Adrenal gland (tissue), 12 donors: ENCODE measurements around the gene SUN2. TPM values are rescaled to one million over a fixed set of nuclear protein-coding genes. Genes with fewer than 3 reads are reported as not detected.

Experiments used
- polyA plus RNA-seq, 3 donors: library from polyadenylated mRNA; stranded (reverse); fragments of 200-250 nt in 2 of 3; fragments of 350-450 nt in 1 of 3; fragmentation: Illumina TruSeq in 1 of 3; extraction: RNeasy Lipid Tissue Mini Kit (QIAGEN cat#74804) in 1 of 3; gene quantifications; one replicate each; pipeline ENCODE4 v1.2.3, GENCODE V29; 2013 to 2014
- small RNA-seq, 2 donors: library from RNA; depleted of rRNA; stranded (forward); fragments of <200 nt; gene quantifications; one replicate each; pipeline ENCODE3, GENCODE V24; 2016
- total RNA-seq, 9 donors: library from RNA; depleted of rRNA in 4 of 9; stranded (reverse); fragments of >200 nt in 4 of 9; fragments of 120-200 nt in 1 of 9; fragmentation: NEBNext Ultra II Directional in 1 of 9; extraction: Animal tissue kit (Norgen Biotek cat#: 25700) in 1 of 9; gene quantifications; one replicate each; pipeline versions ENCODE4 v1.1.0 to v1.2.4, GENCODE V29; 2013 to 2023
- donor health status: healthy with polysubstance abuse.
- donor health status: Bipolar disorder and iron deficiency.
- donor health status: DM: yes; HTN: yes; CAD: no.
- donor health status: DM: no; HTN: no; CAD: no.
- donor health status: DM: no; HTN: no; CAD: no.
- donor health status: DM: yes; HTN: yes; CAD: no.

Gene SUN2
- total and polyA plus RNA-seq, 12 donors: 13.0 to 196 (median 86.9) TPM

Small RNA genes within 50 kb of the gene (small RNA-seq; reads per million reads assigned to genes)
- 0 reads per million in 2 donors for gene AL021707.8

Other genes with a start within 250 kb of the SUN2 start
- gene DDX17, start 249.7 kb downstream of the SUN2 start, total RNA-seq: 100 to 1,000 TPM; 218 to 668 (median 453) TPM
- 100 to 1,000 TPM; 184 to 342 (median 203) TPM for gene DDX17, start 249.7 kb downstream of the SUN2 start, polyA plus RNA-seq
- gene DMC1, start 185.8 kb downstream of the SUN2 start, total RNA-seq: 10 to 100 TPM in 1 of 9 donors, 1 to 10 TPM in 1, under 1 TPM in 5, not detected in 2; 0.11 to 28.9 (median 0.83) TPM
- gene DMC1, start 185.8 kb downstream of the SUN2 start, polyA plus RNA-seq: under 1 TPM; 0.08 to 0.22 (median 0.13) TPM
- gene FAM227A, start 99.6 kb downstream of the SUN2 start, total RNA-seq: 1 to 10 TPM in 3 of 9 donors, under 1 TPM in 6; 0.43 to 2.3 (median 0.83) TPM
- 1 to 10 TPM in 2 of 3 donors, under 1 TPM in 1; 0.55 to 7.3 (median 1.2) TPM for gene FAM227A, start 99.6 kb downstream of the SUN2 start, polyA plus RNA-seq
- gene CBY1, start 99.4 kb downstream of the SUN2 start, total RNA-seq: 10 to 100 TPM; 23.8 to 60.9 (median 42.9) TPM
- 10 to 100 TPM; 61.9 to 96.0 (median 71.2) TPM for gene CBY1, start 99.4 kb downstream of the SUN2 start, polyA plus RNA-seq
- gene TOMM22, start 74.0 kb downstream of the SUN2 start, total RNA-seq: 10 to 100 TPM; 20.8 to 82.2 (median 63.0) TPM
- 10 to 100 TPM; 16.9 to 86.3 (median 18.3) TPM for gene TOMM22, start 74.0 kb downstream of the SUN2 start, polyA plus RNA-seq
- gene JOSD1, start 55.1 kb downstream of the SUN2 start, total RNA-seq: 10 to 100 TPM; 30.5 to 93.4 (median 46.1) TPM
- gene JOSD1, start 55.1 kb downstream of the SUN2 start, polyA plus RNA-seq: 10 to 100 TPM; 14.3 to 27.2 (median 18.1) TPM
- 10 to 100 TPM; 21.0 to 56.9 (median 42.3) TPM for gene GTPBP1, start 50.1 kb downstream of the SUN2 start, total RNA-seq
- gene GTPBP1, start 50.1 kb downstream of the SUN2 start, polyA plus RNA-seq: 10 to 100 TPM; 14.0 to 33.7 (median 31.9) TPM
- gene DNAL4, start 38.1 kb upstream of the SUN2 start, total RNA-seq: 10 to 100 TPM; 12.9 to 29.8 (median 21.1) TPM
- gene DNAL4, start 38.1 kb upstream of the SUN2 start, polyA plus RNA-seq: 10 to 100 TPM; 11.8 to 19.7 (median 14.7) TPM
- gene NPTXR, start 88.0 kb upstream of the SUN2 start, total RNA-seq: 10 to 100 TPM in 7 of 9 donors, 1 to 10 TPM in 2; 1.2 to 26.9 (median 13.0) TPM
- 1 to 10 TPM; 3.4 to 4.7 (median 4.4) TPM for gene NPTXR, start 88.0 kb upstream of the SUN2 start, polyA plus RNA-seq
- 100 to 1,000 TPM in 1 of 9 donors, 10 to 100 TPM in 8; 48.0 to 151 (median 78.1) TPM for gene CBX6, start 116.2 kb upstream of the SUN2 start, total RNA-seq
- gene CBX6, start 116.2 kb upstream of the SUN2 start, polyA plus RNA-seq: 10 to 100 TPM; 21.0 to 87.3 (median 38.8) TPM
- gene APOBEC3A, start 201.6 kb upstream of the SUN2 start, total RNA-seq: under 1 TPM in 5 of 9 donors, not detected in 4; 0.28 to 0.95 (median 0.48) TPM
- gene APOBEC3A, start 201.6 kb upstream of the SUN2 start, polyA plus RNA-seq: under 1 TPM; 0.27 to 0.72 (median 0.48) TPM
- gene APOBEC3B, start 226.3 kb upstream of the SUN2 start, total RNA-seq: 1 to 10 TPM in 7 of 9 donors, under 1 TPM in 1, not detected in 1; 0.74 to 8.1 (median 1.6) TPM
- gene APOBEC3B, start 226.3 kb upstream of the SUN2 start, polyA plus RNA-seq: 1 to 10 TPM in 2 of 3 donors, under 1 TPM in 1; 0.32 to 2.8 (median 1.0) TPM